ENCODE data around the gene COL8A1.

Gene COL8A1

GRCh38 chr3:99781761-99782160, 143.4 kb downstream of the COL8A1 start:
- no peak for DNase-seq (ENCODE audit: low read depth in 2 of 2, low spot score in 1 of 2)

- no peak for DNase-seq (ENCODE audit: low read depth in 2 of 2, low spot score in 1 of 2)
These were observed 144.7 kb downstream of the COL8A1 start for GRCh38 chr3:99783011-99783573.

GRCh38 chr3:99789011-99789721, 150.8 kb downstream of the COL8A1 start:
- no peak for DNase-seq (ENCODE audit: low read depth in 2 of 2, low spot score in 1 of 2)

GRCh38 chr3:99794485-99794884, 156.1 kb downstream of the COL8A1 start:
- no peak for DNase-seq (ENCODE audit: low read depth in 2 of 2, low spot score in 1 of 2)

- DNase-seq (ENCODE audit: low read depth in 2 of 2, low spot score in 1 of 2) = no peak
These were observed 157.2 kb downstream of the COL8A1 start for GRCh38 chr3:99795573-99795972.

- DNase-seq (ENCODE audit: low read depth in 2 of 2, low spot score in 1 of 2) = no peak
These were observed 161.0 kb downstream of the COL8A1 start for GRCh38 chr3:99799422-99799821.

- DNase-seq (ENCODE audit: low read depth in 2 of 2, low spot score in 1 of 2) = no peak
These were observed 164.9 kb downstream of the COL8A1 start for GRCh38 chr3:99803297-99803696.

GRCh38 chr3:99805160-99805559, 166.8 kb downstream of the COL8A1 start:
- no peak for DNase-seq (ENCODE audit: low read depth in 2 of 2, low spot score in 1 of 2)

- peak in 1 of 2 donors; percentile 10 for DNase-seq (ENCODE audit: low read depth in 2 of 2, low spot score in 1 of 2)
These were observed 169.9 kb downstream of the COL8A1 start for GRCh38 chr3:99808163-99808794.

GRCh38 chr3:99809565-99809964, 171.2 kb downstream of the COL8A1 start:
- no peak for DNase-seq (ENCODE audit: low read depth in 2 of 2, low spot score in 1 of 2)

- no peak for DNase-seq (ENCODE audit: low read depth in 2 of 2, low spot score in 1 of 2)
These were observed 172.0 kb downstream of the COL8A1 start for GRCh38 chr3:99810403-99810802.

- no peak for DNase-seq (ENCODE audit: low read depth in 2 of 2, low spot score in 1 of 2)
These were observed 178.6 kb downstream of the COL8A1 start for GRCh38 chr3:99817047-99817436.

- DNase-seq (ENCODE audit: low read depth in 2 of 2, low spot score in 1 of 2) = peak; percentile 92 to 97
These were observed 179.2 kb downstream of the COL8A1 start, which contains the start of gene CMSS1 for GRCh38 chr3:99817437-99818240. CMSS1 (plus strand) TSS chr3:99817862.

- DNase-seq (ENCODE audit: low read depth in 2 of 2, low spot score in 1 of 2) = no peak
These were observed 180.4 kb downstream of the COL8A1 start for GRCh38 chr3:99818818-99819217.

GRCh38 chr3:99823723-99824711, 185.6 kb downstream of the COL8A1 start:
- no peak for DNase-seq (ENCODE audit: low read depth in 2 of 2, low spot score in 1 of 2)

- DNase-seq (ENCODE audit: low read depth in 2 of 2, low spot score in 1 of 2) = no peak
These were observed 186.7 kb downstream of the COL8A1 start for GRCh38 chr3:99825004-99825640.

GRCh38 chr3:99829844-99830243, 191.4 kb downstream of the COL8A1 start:
- no peak for DNase-seq (ENCODE audit: low read depth in 2 of 2, low spot score in 1 of 2)

- DNase-seq (ENCODE audit: low read depth in 2 of 2, low spot score in 1 of 2) = no peak
These were observed 195.3 kb downstream of the COL8A1 start for GRCh38 chr3:99833617-99834205.

GRCh38 chr3:99834211-99834957, 196.0 kb downstream of the COL8A1 start:
- DNase-seq (ENCODE audit: low read depth in 2 of 2, low spot score in 1 of 2) = no peak

All from stimulated activated CD8-positive, alpha-beta memory T cell treated with anti-CD3 and anti-CD28 coated beads, Interleukin-4, amount 100 ng/mL, for 1 hour (primary cell).